CD4-positive, alpha-beta T cell treated with Interleukin-6 for 4 hours (primary cell): Measurements from ENCODE around the gene LCN12.

Experiments
- DNase-seq: peaks from one replicate; pipeline ENCODE4 v3.0.0-alpha.2; 2020; ENCODE audit warnings: mixed read lengths

LCN12 gene

DNA sequence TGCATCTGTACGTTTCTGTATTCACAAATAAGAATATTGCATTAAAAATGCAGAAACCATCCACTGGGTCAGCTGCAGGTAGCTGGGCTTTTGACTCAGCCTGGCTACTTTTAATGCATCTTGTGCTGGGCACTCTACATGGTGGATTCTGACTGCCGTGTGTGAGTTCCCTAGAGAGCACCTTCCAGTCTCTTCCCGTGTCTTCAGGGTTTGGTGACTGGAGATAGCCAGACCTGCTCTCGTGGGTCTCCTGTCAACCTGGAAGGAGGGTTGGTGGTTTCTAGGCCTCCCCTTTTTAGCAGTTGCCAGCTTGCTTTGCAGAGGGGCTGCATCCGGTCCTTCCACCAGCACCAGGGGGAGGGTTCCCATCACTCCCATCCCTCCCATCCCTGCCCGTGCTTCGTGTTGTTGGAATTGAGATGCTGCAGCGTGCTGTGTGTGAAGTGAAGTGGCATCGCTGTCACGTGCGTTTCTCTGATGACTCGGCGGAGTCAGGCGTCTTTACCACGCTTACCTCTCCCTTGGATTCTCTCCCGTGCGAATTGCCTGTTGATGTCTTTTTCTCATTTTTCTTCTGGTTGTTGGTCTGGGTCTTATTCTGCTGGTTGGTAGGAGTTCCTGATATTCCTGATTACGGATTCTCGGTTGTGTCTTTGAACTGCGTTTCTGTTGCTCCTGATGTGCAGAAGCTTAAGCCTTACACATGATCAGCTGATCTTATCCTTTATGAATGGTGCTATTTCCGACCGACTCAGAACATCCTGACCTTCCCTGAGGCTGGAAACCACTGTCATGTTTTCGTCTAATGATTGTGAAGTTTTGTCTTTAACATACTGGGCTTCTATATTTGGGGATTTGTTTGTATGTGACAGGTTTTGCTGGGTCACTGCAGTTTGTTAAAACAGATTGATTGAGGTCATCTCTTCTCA is 24.5 kb upstream of the LCN12 start:
- no peak for DNase-seq

- no peak for DNase-seq
These were observed 23.5 kb upstream of the LCN12 start for GRCh38 chr9:136928591-136928990.

DNA sequence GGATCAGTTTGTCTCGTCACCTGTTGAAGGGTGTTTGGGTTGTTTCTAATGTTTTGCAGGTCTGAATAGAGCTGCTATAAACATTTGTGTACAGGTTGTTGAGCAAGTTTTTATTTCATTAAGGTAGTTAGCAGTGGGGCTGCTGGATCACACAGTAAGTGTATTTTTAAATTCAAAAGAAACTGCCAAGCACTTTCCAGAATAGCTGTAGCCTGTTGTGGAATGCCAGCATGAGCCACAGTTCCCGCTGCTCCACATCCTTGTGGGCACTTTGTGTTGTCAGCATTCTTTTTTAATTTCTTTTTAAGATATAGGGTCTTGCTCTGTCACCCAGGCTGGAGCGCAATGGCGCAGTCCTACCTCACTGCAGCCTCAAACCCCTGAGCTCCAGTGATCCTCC is 22.1 kb upstream of the LCN12 start:
- DNase-seq = no peak

- DNase-seq = no peak
These were observed 20.4 kb upstream of the LCN12 start for GRCh38 chr9:136931611-136932130.

DNA sequence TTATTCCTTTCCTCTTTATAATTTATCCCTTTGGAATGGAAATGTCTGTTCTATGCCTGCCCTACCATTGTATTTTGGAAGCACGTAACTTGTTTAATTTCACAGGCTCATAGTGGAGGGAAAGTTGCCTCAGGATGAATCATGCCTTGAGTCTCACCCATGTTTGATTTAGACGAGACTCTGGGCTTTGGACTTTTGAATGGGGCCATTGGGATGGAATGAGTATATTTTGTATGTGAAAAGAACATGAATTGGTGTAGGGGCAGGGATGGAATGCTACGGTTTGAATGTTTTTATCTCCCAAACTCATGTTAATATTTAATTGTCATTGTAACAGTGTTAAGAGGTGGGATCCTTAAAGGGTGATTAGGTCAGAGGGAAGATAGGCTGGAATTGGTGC is 17.8 kb upstream of the LCN12 start:
- no peak for DNase-seq

DNA sequence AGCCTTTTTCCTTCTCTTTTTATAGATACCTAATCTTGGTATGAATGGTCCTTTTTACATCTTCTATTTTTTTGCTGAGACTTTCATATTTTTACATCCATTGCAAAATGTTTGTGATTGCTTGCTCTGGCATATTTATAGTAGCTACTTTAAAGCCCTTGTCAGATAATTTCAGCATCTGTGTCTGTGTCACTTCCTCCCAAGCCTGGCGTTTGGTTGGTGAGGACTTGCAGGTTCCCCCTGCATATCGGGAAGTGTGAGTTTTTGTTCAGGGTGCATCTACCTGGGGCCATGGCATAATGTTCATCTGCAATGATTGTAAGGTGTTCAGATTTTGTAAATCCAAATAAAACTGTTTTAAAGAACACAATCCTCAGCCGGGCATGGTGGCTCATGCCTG is 16.4 kb upstream of the LCN12 start:
- DNase-seq = no peak

DNA sequence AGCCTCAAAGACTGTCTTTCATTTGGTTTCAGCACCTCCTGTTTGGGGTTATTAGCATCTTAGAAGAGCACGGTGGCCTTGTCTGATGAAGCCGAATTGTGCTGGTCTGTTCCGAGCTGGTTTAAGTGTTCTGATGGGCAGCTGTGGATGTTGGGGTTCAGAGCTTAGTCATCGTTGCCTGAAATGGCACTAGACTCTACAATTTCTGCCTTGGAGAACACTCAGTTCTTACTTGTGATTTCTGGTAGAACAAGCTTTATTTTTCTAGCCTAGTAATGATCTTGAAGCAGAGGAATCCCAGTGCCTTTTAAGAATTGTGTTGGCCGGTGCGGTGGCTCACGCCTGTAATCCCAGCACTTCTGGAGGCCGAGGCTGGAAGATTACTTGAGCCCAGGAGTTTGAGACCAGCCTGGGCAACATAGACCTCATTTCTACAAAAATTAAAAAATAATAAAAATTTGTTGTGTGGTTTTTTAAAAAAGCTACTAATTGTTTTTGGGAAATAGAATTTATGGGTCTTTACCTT is 15.4 kb upstream of the LCN12 start:
- DNase-seq = no peak

DNA sequence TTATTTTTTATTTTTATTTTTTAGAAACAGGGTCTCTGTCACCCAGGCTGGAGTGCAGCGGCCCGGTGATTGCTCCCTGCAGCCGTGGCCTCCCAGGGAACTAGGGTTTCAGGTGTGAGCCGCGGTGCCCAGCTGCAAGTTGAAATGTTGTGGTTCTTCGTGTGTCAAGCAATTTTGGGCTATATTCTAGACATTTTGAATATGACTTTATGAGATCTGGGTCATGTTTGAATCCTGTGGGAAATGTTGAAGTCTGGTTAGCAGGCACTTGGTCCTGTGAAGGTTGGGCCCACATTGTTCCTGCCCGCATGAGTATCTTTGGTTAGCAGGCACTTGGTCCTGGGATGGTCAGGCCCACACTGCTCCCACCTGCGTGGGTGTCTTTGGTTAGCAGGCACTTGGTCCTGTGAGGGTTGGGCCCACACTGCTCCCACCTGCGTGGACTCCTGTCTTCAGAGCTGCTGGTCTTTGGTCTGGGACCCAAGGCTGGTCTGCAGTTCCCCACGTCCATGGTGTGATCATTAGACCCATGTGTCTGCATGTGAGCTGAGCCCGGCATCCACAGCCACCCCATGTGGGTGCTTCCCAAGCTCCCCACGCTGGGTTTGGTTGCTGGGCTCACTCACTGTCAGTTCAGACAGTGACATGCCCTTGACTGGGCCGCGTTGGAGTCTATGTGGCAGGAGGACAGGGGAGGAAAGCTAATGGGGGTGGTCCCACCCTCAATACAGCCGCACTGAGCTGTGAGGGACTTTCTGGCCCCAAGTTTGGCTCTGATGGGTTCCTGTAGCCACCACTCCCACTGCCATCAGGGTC is 14.7 kb upstream of the LCN12 start:
- DNase-seq = no peak

- no peak for DNase-seq
These were observed 12.6 kb upstream of the LCN12 start for GRCh38 chr9:136939431-136939995.

DNA sequence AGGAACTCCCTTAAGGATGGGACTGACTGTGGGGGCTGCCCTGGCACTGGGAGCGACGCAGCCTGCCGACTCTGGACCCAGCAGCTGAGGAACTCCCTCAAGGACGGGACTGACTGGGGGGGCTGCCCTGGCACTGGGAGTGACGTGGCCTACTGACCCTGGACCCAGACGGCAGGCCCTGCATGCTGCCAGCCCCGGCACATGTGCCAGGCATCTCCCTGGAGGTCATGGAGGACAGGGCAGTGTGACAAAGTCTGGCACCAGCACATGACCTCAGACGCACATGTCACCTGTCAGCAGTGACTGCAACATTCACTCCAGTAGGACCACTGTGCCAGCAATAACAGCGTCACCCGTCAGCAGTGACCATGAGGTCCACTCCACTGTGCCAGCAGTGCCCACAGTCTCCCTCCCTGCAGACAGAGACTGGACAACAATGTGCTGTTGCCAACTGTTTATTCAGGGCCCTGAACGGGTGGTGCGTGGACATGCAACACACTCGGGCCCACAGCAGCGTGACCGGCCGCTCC is 12.0 kb upstream of the LCN12 start:
- DNase-seq = no peak

- no peak for DNase-seq
These were observed 11.4 kb upstream of the LCN12 start for GRCh38 chr9:136940526-136941230.

DNA sequence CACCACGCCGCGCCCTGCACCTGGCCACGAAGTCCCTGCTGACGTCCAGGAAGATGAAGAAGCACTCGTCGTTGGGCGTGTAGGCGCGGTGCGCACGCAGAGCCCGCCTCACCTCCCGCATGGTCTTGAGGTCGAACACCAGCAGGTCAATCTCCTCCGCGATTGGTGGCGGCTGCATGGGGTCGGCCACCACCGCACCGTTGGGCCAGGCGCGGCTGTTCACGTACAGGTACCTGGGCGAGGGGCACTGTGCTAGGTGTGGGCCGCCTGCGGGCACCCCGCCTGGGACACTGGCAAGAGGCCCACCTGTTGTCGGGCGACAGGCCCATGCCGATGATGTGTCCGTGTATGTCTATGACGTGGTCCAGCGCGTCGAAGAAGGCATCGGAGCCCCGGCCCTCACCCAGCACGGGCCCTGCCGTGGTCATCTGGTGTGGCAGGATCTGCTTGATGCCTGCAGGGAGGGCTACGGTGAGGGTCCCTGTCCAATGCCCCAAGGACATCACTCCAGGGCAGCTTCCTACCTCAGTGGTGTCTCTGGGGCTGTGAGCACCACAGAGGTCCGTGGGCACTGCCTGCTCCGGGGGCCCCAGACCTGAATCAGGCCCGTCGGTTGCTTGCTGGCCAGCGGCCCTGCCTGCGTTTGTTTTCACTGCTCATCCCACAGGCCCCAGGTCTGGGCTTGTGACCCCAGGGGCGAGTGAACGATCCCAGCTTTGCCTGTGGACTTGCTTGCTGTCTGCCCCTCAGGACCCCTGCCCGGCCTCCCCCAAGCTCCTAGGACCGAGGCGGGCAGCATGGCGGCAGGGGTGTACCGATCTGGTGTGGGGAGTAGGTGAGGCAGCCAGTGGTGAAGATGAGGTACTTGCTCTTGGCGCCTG is 10.6 kb upstream of the LCN12 start:
- no peak for DNase-seq

DNA sequence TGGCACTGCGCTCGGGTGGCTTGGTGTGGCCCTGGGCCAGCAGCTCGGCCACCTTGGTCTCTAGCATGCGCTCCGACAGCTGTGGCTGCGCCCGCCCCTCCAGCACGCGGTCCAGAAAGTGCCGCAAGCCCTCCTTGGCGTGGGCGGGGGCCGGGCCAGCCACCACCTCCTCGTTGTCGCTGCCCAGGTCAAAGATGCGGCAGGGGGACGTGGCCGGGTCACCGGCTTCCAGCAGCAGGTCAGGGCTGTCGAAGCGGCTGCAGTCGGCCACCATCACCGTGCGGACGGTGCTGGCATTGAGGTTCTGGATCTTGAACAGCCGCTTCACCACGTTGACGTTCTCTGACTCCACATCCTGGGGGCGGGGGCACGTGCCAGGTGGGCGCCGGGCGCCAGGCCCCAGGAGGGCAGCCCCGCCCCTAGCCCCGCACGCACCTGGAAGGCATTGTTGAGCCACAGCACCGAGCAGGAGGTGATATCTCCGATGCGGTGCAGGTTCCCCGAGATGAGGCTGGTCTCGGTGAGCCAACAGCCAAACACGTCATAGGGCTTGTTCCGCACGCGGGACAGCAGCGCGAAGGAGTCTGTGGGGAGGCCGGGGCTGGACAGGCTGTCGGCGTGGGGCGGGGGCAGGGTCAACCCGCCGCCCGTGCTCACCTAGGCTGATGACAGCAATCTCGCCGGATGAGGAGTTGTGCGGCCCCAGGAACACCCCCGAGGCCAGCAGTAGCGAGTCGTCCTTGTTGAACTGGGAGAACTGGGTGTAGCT is 9.8 kb upstream of the LCN12 start:
- no peak for DNase-seq

GRCh38 chr9:136942881-136943230 is 9.2 kb upstream of the LCN12 start:
- DNase-seq = no peak

- DNase-seq = no peak
These were observed 8.5 kb upstream of the LCN12 start for GRCh38 chr9:136943291-136944211.

- DNase-seq = no peak
These were observed 7.9 kb upstream of the LCN12 start for GRCh38 chr9:136944212-136944518.

DNA sequence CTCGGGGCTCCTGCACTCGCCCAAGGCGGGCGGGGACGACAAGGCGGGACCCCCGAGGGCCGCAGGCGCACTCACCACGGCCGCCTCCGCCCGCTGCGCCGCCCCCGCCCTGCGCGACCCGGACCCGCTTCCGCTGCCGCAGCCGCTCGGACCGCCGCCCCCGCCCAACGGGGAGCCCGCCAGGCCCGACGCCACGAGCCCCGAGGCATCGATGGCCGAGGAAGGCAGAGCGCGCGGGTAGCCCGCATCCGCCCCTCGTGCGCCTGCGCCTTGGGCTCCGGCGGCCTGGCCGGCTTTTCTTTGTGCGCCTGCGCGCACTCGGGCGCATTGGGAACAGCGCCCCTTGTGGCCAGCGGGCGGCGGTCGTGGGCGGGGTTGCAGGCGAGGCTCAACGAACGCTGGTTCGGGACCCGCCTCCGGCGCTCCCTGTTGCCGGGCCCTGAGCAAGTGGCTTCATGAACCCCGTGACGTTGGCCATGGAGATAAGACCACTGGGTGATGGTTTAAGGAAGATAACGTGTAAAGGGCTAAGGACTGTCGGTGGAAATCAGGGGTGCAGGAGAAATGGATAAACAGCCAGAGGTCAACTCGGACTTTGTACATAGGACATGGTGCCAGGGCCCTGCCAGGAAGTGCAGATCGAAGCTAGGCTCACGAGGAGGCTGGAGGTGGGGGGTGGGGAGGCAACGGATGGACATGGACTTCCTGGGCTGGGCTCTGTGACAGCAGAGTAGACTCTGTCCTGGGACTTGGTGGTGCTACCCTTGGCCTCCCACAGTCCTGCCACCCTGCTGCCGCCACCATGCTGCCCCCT is 7.3 kb upstream of the LCN12 start, which contains the start of the genes C8G and FBXW5:
TSS of gene C8G (plus strand) at position 725 of the 814 bp plus-strand sequence. CDS start at position 803, 78 bp downstream.
TSS of gene FBXW5 (minus strand) at position 220 of the 814 bp plus-strand sequence. CDS start 655 bp downstream, outside the sequence.
- peak; percentile 94 for DNase-seq
